Measurements from ENCODE around the gene MFAP5. TPM values are rescaled to one million over a fixed set of nuclear protein-coding genes. Genes with fewer than 3 reads are reported as not detected.
A peak's percentile ranks its signal among the peaks of the same experiment; 100 is the strongest.

The MFAP5 gene
- total and polyA plus RNA-seq, 8 donors: 0.35 to 12.0 (median 1.1) TPM

GRCh38 chr12:8685051-8685450 is 22.4 kb upstream of the MFAP5 start:
- Histone ChIP-seq H3K4me1 (peaks cover 16 to 22% of the 10 kb centered on the region in 2 donors), H3K9me3 (no peaks in the 10 kb centered on the region), H3K27ac (no peak overlapping the region), H3K36me3 (no peaks in the 10 kb centered on the region), H3K27me3 (no peaks in the 10 kb centered on the region), H3K4me3 (no peak overlapping the region)
- TF ChIP-seq CTCF (IDR thresholded peaks at IDR 0.05): no peak
- no peak for DNase-seq
- intact Hi-C loops (cut with DNase I): no loop called here
- no peak for ATAC-seq

GRCh38 chr12:8681129-8681884 is 18.7 kb upstream of the MFAP5 start:
- intact Hi-C loops (cut with DNase I): loop anchor here in 1 of 2 donors (5.0 kb wide), 1 partner anchor 141 kb away; the partner anchor contains the start of gene A2ML1
- DNase-seq: peak in 1 of 4 donors; percentile 58
- H3K27ac ChIP-seq: peak overlapping the region; percentile 37 to 45
- no peaks in the 10 kb centered on the region for H3K27me3 ChIP-seq
- H3K9me3 ChIP-seq: no peaks in the 10 kb centered on the region
- no peak for TF ChIP-seq CTCF (IDR thresholded peaks at IDR 0.05)
- peak overlapping the region in 1 of 2 donors; percentile 11 for H3K4me3 ChIP-seq
- H3K4me1 ChIP-seq: no peaks in the 10 kb centered on the region
- no peaks in the 10 kb centered on the region for H3K36me3 ChIP-seq
- peak; percentile 88 for ATAC-seq

GRCh38 chr12:8680533-8680932 is 17.9 kb upstream of the MFAP5 start:
- peak in 1 of 2 donors; percentile 8 for TF ChIP-seq CTCF (IDR thresholded peaks at IDR 0.05)
- H3K9me3 ChIP-seq: no peaks in the 10 kb centered on the region
- H3K27ac ChIP-seq: peak overlapping the region in 1 of 2 donors; percentile 17
- ATAC-seq (no peak), DNase-seq (no peak)
- peaks cover 0 to 4% of the 10 kb centered on the region in 2 donors for H3K4me1 ChIP-seq
- no peaks in the 10 kb centered on the region for H3K36me3 ChIP-seq
- intact Hi-C loops (cut with DNase I): loop anchor here in 1 of 2 donors (5.0 kb wide), 1 partner anchor 142 kb away; the partner anchor contains the start of gene A2ML1
- H3K4me3 ChIP-seq: no peak overlapping the region
- H3K27me3 ChIP-seq: no peaks in the 10 kb centered on the region

GRCh38 chr12:8678661-8679111 is 16.1 kb upstream of the MFAP5 start:
- no peak for DNase-seq
- TF ChIP-seq CTCF (IDR thresholded peaks at IDR 0.05): no peak
- ATAC-seq: no peak
- Histone ChIP-seq H3K9me3 (no peaks in the 10 kb centered on the region), H3K27ac (no peak overlapping the region), H3K4me3 (no peak overlapping the region), H3K27me3 (no peaks in the 10 kb centered on the region), H3K36me3 (no peaks in the 10 kb centered on the region), H3K4me1 (peaks cover 0 to 11% of the 10 kb centered on the region in 2 donors)
- intact Hi-C loops (cut with DNase I): loop anchor here in 1 of 2 donors (10.0 kb wide), 2 partner anchors 196 to 356 kb away; no protein-coding TSS in a partner anchor

GRCh38 chr12:8677362-8677761 is 14.7 kb upstream of the MFAP5 start:
- no peaks in the 10 kb centered on the region for H3K36me3 ChIP-seq
- H3K9me3 ChIP-seq: no peaks in the 10 kb centered on the region
- H3K4me1 ChIP-seq: peaks cover 0 to 11% of the 10 kb centered on the region in 2 donors
- intact Hi-C loops (cut with DNase I): loop anchor here in 1 of 2 donors (10.0 kb wide), 2 partner anchors 197 to 357 kb away; no protein-coding TSS in a partner anchor
- DNase-seq: no peak
- H3K4me3 ChIP-seq: no peak overlapping the region
- H3K27ac ChIP-seq: no peak overlapping the region
- H3K27me3 ChIP-seq: no peaks in the 10 kb centered on the region
- ATAC-seq: no peak
- no peak for TF ChIP-seq CTCF (IDR thresholded peaks at IDR 0.05)
